GM10847 (cell line): ENCODE data around the gene ARHGAP22.

Experiments used
- POLR2A ChIP-seq: IDR thresholded peaks from 2 replicates; pipeline ENCODE4 v1.6.1; 2011; ENCODE audit not compliant: insufficient read length; ENCODE audit errors: extremely low read depth

ARHGAP22 gene

GRCh38 chr10:48556065-48556464 lies 48.8 kb downstream of the ARHGAP22 start:
- TF ChIP-seq POLR2A, result no peak

GRCh38 chr10:48555310-48556042 lies 49.4 kb downstream of the ARHGAP22 start:
- no peak for TF ChIP-seq POLR2A

GRCh38 chr10:48554656-48555055 lies 50.2 kb downstream of the ARHGAP22 start:
- TF ChIP-seq POLR2A, result no peak

- TF ChIP-seq POLR2A, result no peak
These were observed 50.6 kb downstream of the ARHGAP22 start for GRCh38 chr10:48554246-48554645.

- no peak for TF ChIP-seq POLR2A
These were observed 51.8 kb downstream of the ARHGAP22 start for GRCh38 chr10:48552946-48553564.

- no peak for TF ChIP-seq POLR2A
These were observed 52.8 kb downstream of the ARHGAP22 start for GRCh38 chr10:48551861-48552591.

GRCh38 chr10:48550977-48551376 lies 53.9 kb downstream of the ARHGAP22 start:
- TF ChIP-seq POLR2A, result no peak

- no peak for TF ChIP-seq POLR2A
These were observed 54.7 kb downstream of the ARHGAP22 start for GRCh38 chr10:48550071-48550691.

- no peak for TF ChIP-seq POLR2A
These were observed 55.6 kb downstream of the ARHGAP22 start for GRCh38 chr10:48549236-48549635.

GRCh38 chr10:48548531-48549135 lies 56.2 kb downstream of the ARHGAP22 start:
- no peak for TF ChIP-seq POLR2A

GRCh38 chr10:48547981-48548380 lies 56.9 kb downstream of the ARHGAP22 start:
- no peak for TF ChIP-seq POLR2A

GRCh38 chr10:48547061-48547895 lies 57.6 kb downstream of the ARHGAP22 start:
- no peak for TF ChIP-seq POLR2A

- no peak for TF ChIP-seq POLR2A
These were observed 59.3 kb downstream of the ARHGAP22 start for GRCh38 chr10:48545462-48546145.
